Measurements from ENCODE around the gene PRRT1. TPM values are rescaled to one million over a fixed set of nuclear protein-coding genes. Genes with fewer than 3 reads are reported as not detected.
A peak's percentile ranks its signal among the peaks of the same experiment; 100 is the strongest.

The PRRT1 gene
- total RNA-seq, 1 donor from 2014 or later, result not detected

GRCh38 chr6:32175322-32175710 lies 23.6 kb upstream of the PRRT1 start:
- DNase-seq (ENCODE audit: low spot score), result no peak
- Mint-ChIP-seq H3K4me1 (peaks cover 35% of the 10 kb centered on the region), H3K27ac (peak overlapping the region; percentile 83), H3K9me3 (no peaks in the 10 kb centered on the region), H3K27me3 (ENCODE audit: insufficient read depth, low read depth) (peaks cover 4% of the 10 kb centered on the region), H3K36me3 (peaks cover 17% of the 10 kb centered on the region), H3K4me3 (peak overlapping the region; percentile 97)
- Histone ChIP-seq H3F3A (ENCODE audit: low read depth) (peaks cover 20% of the 10 kb centered on the region), H3K4me2 (peak overlapping the region; percentile 93), H3K4me1 (peaks cover 24% of the 10 kb centered on the region), H2AFZ (replicated peaks) (no peak overlapping the region), H3K27me3 (no peaks in the 10 kb centered on the region), H3K36me3 (no peaks in the 10 kb centered on the region), H3K4me3 (peak overlapping the region; percentile 99), H3K27ac (peak overlapping the region; percentile 49), H3K79me2 (ENCODE audit: low read depth) (peaks cover 67% of the 10 kb centered on the region), H3K9me3 (ENCODE audit: low read depth) (no peaks in the 10 kb centered on the region), H3K9ac (peak overlapping the region; percentile 97), H4K20me1 (ENCODE audit: low read depth) (peaks cover 31% of the 10 kb centered on the region)
- TF ChIP-seq, protein P1, sequence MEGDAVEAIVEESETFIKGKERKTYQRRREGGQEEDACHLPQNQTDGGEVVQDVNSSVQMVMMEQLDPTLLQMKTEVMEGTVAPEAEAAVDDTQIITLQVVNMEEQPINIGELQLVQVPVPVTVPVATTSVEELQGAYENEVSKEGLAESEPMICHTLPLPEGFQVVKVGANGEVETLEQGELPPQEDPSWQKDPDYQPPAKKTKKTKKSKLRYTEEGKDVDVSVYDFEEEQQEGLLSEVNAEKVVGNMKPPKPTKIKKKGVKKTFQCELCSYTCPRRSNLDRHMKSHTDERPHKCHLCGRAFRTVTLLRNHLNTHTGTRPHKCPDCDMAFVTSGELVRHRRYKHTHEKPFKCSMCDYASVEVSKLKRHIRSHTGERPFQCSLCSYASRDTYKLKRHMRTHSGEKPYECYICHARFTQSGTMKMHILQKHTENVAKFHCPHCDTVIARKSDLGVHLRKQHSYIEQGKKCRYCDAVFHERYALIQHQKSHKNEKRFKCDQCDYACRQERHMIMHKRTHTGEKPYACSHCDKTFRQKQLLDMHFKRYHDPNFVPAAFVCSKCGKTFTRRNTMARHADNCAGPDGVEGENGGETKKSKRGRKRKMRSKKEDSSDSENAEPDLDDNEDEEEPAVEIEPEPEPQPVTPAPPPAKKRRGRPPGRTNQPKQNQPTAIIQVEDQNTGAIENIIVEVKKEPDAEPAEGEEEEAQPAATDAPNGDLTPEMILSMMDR (IDR thresholded peaks at IDR 0.05), result no peak
- no peak for TF ChIP-seq EZH2 (IDR thresholded peaks at IDR 0.05)

- no peaks in the 10 kb centered on the region for H3K36me3 ChIP-seq
- H3K4me1 ChIP-seq, result peaks cover 20% of the 10 kb centered on the region
- Mint-ChIP-seq H3K9me3 (no peaks in the 10 kb centered on the region), H3K27ac (no peak overlapping the region), H3K27me3 (ENCODE audit: insufficient read depth, low read depth) (peaks cover 6% of the 10 kb centered on the region), H3K4me1 (peaks cover 30% of the 10 kb centered on the region), H3K36me3 (peaks cover 21% of the 10 kb centered on the region), H3K4me3 (peak overlapping the region; percentile 97)
- no peaks in the 10 kb centered on the region for H3K9me3 ChIP-seq (ENCODE audit: low read depth)
- H4K20me1 ChIP-seq (ENCODE audit: low read depth), result peaks cover 31% of the 10 kb centered on the region
- H3F3A ChIP-seq (ENCODE audit: low read depth), result peaks cover 20% of the 10 kb centered on the region
- H2AFZ ChIP-seq (replicated peaks), result no peak overlapping the region
- H3K9ac ChIP-seq, result peak overlapping the region; percentile 97
- no peaks in the 10 kb centered on the region for H3K27me3 ChIP-seq
- H3K27ac ChIP-seq, result no peak overlapping the region
- DNase-seq (ENCODE audit: low spot score), result no peak
- peak overlapping the region; percentile 99 for H3K4me3 ChIP-seq
- TF ChIP-seq EZH2 (IDR thresholded peaks at IDR 0.05) (no peak), EZH2phosphoT487 (IDR thresholded peaks at IDR 0.05) (no peak)
- TF ChIP-seq, protein P1 (IDR thresholded peaks at IDR 0.05), result no peak
- peaks cover 59% of the 10 kb centered on the region for H3K79me2 ChIP-seq (ENCODE audit: low read depth)
- H3K4me2 ChIP-seq, result peak overlapping the region; percentile 93
These were observed 22.7 kb upstream of the PRRT1 start for GRCh38 chr6:32174416-32174815.

- Histone ChIP-seq H3F3A (ENCODE audit: low read depth) (peaks cover 29% of the 10 kb centered on the region), H3K4me1 (peaks cover 19% of the 10 kb centered on the region), H3K27ac (no peak overlapping the region), H3K9me3 (ENCODE audit: low read depth) (no peaks in the 10 kb centered on the region), H3K27me3 (no peaks in the 10 kb centered on the region), H3K79me2 (ENCODE audit: low read depth) (peaks cover 49% of the 10 kb centered on the region), H2AFZ (replicated peaks) (no peak overlapping the region), H3K9ac (peak overlapping the region; percentile 4), H3K36me3 (no peaks in the 10 kb centered on the region), H3K4me2 (no peak overlapping the region), H4K20me1 (ENCODE audit: low read depth) (peaks cover 35% of the 10 kb centered on the region), H3K4me3 (no peak overlapping the region)
- peaks cover 21% of the 10 kb centered on the region for H3K36me3 Mint-ChIP-seq
- H3K4me3 Mint-ChIP-seq, result no peak overlapping the region
- no peak for DNase-seq (ENCODE audit: low spot score)
- no peak overlapping the region for H3K27ac Mint-ChIP-seq
- TF ChIP-seq, protein P1 (IDR thresholded peaks at IDR 0.05), result no peak
- TF ChIP-seq EZH2phosphoT487 (IDR thresholded peaks at IDR 0.05), result no peak
- TF ChIP-seq EZH2 (IDR thresholded peaks at IDR 0.05), result no peak
- H3K4me1 Mint-ChIP-seq, result peaks cover 22% of the 10 kb centered on the region
- H3K27me3 Mint-ChIP-seq (ENCODE audit: insufficient read depth, low read depth), result peaks cover 6% of the 10 kb centered on the region
- H3K9me3 Mint-ChIP-seq, result no peaks in the 10 kb centered on the region
These were observed 21.4 kb upstream of the PRRT1 start for GRCh38 chr6:32173051-32173727.
